ENCODE results near the gene LYSMD4. TPM values are rescaled to one million over a fixed set of nuclear protein-coding genes. Genes with fewer than 3 reads are reported as not detected.
"Not testable (repeated sequence)": the region's sequence is repeated elsewhere in the genome, so short reads cannot be mapped to it uniquely, and the experiment has no call there.

The LYSMD4 gene
- 13.1 to 17.1 TPM (median 13.2 TPM) in 3 replicates for total RNA-seq
- long read RNA-seq, transcript LYSMD4-204 (3 exons, 2,672 nt) = major isoform, 10 of 34 reads
- long read RNA-seq, partial matches to known transcripts = 1 of 34 reads
- long read RNA-seq, other reads (novel, unspliced or antisense) = 21 of 34 reads

DNA sequence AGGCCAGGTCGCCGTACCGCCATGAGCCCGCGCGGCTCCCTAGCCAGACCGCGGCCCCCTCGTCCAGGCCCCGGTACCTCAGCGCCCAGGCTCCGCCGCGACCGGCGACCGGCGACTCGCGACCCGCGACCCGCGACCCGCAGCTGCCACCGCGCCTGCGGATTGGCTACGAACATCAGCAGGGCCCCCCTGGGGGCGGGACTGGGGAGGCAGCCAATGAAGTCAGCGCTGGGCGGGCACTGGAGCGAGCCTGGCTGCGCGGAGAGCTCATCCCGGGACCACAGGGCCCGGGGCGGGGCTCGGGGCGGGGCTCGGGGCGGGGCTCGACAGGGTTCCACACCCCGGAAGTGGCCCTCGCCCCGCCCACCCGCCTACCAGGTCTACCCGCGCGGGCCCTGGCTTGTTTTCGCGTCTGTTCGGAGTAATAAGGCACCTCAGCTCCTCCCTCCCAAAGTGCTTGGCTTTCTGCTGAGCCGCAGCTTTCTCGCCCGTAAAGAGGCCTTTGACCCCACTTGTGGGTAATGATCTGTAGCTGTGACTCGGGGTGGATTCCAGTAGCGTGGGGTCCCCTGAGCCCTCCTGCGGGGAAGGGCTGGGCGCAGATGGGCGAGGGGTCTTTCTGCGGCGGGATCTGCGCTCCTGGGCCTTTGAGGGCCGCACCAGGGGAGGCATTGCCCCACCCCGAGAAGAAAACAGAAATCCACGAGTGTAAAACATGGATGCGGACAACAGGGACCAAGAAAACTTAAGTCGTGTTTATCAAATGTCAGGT lies at the start of gene LYSMD4:
Gene LYSMD4, minus strand, starts transcription at position 170 of the 772 bp plus-strand sequence. CDS start 1,438 bp downstream, outside the sequence.
- Mint-ChIP-seq H3K9me3 (ENCODE audit: low read depth) (peaks cover 2% of the 10 kb centered on the region), H3K27me3 (ENCODE audit: low read depth) (no peaks in the 10 kb centered on the region), H3K4me1 (ENCODE audit: low read depth) (peaks cover 31% of the 10 kb centered on the region), H3K27ac (ENCODE audit: unreplicated experiment) (peak within 1 kb of the TSS; percentile 74), H3K36me3 (ENCODE audit: low read depth) (peaks cover 2% of the 10 kb centered on the region), H3K4me3 (ENCODE audit: unreplicated experiment) (peak within 1 kb of the TSS; percentile 81)
- TF ChIP-seq, protein P1, sequence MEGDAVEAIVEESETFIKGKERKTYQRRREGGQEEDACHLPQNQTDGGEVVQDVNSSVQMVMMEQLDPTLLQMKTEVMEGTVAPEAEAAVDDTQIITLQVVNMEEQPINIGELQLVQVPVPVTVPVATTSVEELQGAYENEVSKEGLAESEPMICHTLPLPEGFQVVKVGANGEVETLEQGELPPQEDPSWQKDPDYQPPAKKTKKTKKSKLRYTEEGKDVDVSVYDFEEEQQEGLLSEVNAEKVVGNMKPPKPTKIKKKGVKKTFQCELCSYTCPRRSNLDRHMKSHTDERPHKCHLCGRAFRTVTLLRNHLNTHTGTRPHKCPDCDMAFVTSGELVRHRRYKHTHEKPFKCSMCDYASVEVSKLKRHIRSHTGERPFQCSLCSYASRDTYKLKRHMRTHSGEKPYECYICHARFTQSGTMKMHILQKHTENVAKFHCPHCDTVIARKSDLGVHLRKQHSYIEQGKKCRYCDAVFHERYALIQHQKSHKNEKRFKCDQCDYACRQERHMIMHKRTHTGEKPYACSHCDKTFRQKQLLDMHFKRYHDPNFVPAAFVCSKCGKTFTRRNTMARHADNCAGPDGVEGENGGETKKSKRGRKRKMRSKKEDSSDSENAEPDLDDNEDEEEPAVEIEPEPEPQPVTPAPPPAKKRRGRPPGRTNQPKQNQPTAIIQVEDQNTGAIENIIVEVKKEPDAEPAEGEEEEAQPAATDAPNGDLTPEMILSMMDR (IDR thresholded peaks at IDR 0.05) = no peak
- DNase-seq (ENCODE audit: low spot score) = peak; percentile 98

GRCh38 chr15:99782029-99782428 lies 48.8 kb upstream of the LYSMD4 start:
- not testable (repeated sequence) for H3K4me3 Mint-ChIP-seq (ENCODE audit: unreplicated experiment); H3K27ac Mint-ChIP-seq (ENCODE audit: unreplicated experiment); H3K9me3 Mint-ChIP-seq (ENCODE audit: low read depth); H3K4me1 Mint-ChIP-seq (ENCODE audit: low read depth); H3K36me3 Mint-ChIP-seq (ENCODE audit: low read depth); DNase-seq (ENCODE audit: low spot score)
- H3K27me3 Mint-ChIP-seq (ENCODE audit: low read depth) = peaks cover 18% of the 10 kb centered on the region

- Mint-ChIP-seq H3K4me3 (ENCODE audit: unreplicated experiment) (no peak overlapping the region), H3K27ac (ENCODE audit: unreplicated experiment) (no peak overlapping the region), H3K9me3 (ENCODE audit: low read depth) (no peaks in the 10 kb centered on the region), H3K27me3 (ENCODE audit: low read depth) (peaks cover 7% of the 10 kb centered on the region), H3K36me3 (ENCODE audit: low read depth) (no peaks in the 10 kb centered on the region), H3K4me1 (ENCODE audit: low read depth) (no peaks in the 10 kb centered on the region)
- DNase-seq (ENCODE audit: low spot score) = no peak
- TF ChIP-seq, protein P1 (IDR thresholded peaks at IDR 0.05) = no peak
Measured at GRCh38 chr15:99777144-99777543, 43.9 kb upstream of the LYSMD4 start.

DNA sequence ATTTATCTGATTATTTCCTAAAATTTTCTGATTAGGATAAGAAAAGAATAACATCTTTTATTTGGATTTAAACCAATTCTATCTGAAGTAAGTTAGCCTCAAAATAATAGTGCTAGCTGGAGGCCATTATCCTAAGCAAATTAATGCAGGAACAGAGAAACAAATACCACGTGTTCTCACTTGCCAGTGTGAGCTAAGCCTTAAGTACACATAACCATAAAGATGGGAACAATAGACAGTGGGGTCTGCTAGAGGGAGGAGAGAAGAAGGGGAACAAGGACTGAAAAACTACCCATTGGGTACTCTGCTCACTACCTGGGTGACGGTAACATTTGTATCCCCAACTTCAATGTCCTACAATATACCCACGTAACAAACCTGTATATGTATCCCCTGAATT lies 31.3 kb upstream of the LYSMD4 start:
- Mint-ChIP-seq H3K36me3 (ENCODE audit: low read depth) (no peaks in the 10 kb centered on the region), H3K4me3 (ENCODE audit: unreplicated experiment) (no peak overlapping the region), H3K4me1 (ENCODE audit: low read depth) (no peaks in the 10 kb centered on the region), H3K27me3 (ENCODE audit: low read depth) (no peaks in the 10 kb centered on the region), H3K9me3 (ENCODE audit: low read depth) (no peaks in the 10 kb centered on the region), H3K27ac (ENCODE audit: unreplicated experiment) (no peak overlapping the region)
- TF ChIP-seq, protein P1 (IDR thresholded peaks at IDR 0.05) = no peak
- DNase-seq (ENCODE audit: low spot score) = no peak

GRCh38 chr15:99763827-99764226 lies 30.6 kb upstream of the LYSMD4 start:
- TF ChIP-seq, protein P1 (IDR thresholded peaks at IDR 0.05) = no peak
- H3K4me1 Mint-ChIP-seq (ENCODE audit: low read depth) = no peaks in the 10 kb centered on the region
- no peaks in the 10 kb centered on the region for H3K27me3 Mint-ChIP-seq (ENCODE audit: low read depth)
- H3K9me3 Mint-ChIP-seq (ENCODE audit: low read depth) = no peaks in the 10 kb centered on the region
- H3K27ac Mint-ChIP-seq (ENCODE audit: unreplicated experiment) = no peak overlapping the region
- no peak for DNase-seq (ENCODE audit: low spot score)
- no peaks in the 10 kb centered on the region for H3K36me3 Mint-ChIP-seq (ENCODE audit: low read depth)
- no peak overlapping the region for H3K4me3 Mint-ChIP-seq (ENCODE audit: unreplicated experiment)
